Measurements from ENCODE around the gene SHLD1.

The SHLD1 gene

GRCh38 chr20:5818346-5818681 lies 68.1 kb downstream of the SHLD1 start:
- no peak for DNase-seq (ENCODE audit: low read depth in 2 of 2)

- no peak for DNase-seq (ENCODE audit: low read depth in 2 of 2)
Measured at GRCh38 chr20:5820738-5821137, 70.5 kb downstream of the SHLD1 start.

GRCh38 chr20:5821627-5822215 lies 71.5 kb downstream of the SHLD1 start:
- no peak for DNase-seq (ENCODE audit: low read depth in 2 of 2)

GRCh38 chr20:5822569-5822968 lies 72.4 kb downstream of the SHLD1 start:
- DNase-seq (ENCODE audit: low read depth in 2 of 2) = no peak

GRCh38 chr20:5825130-5825719 lies 75.0 kb downstream of the SHLD1 start:
- DNase-seq (ENCODE audit: low read depth in 2 of 2) = no peak

GRCh38 chr20:5827098-5827853 lies 77.1 kb downstream of the SHLD1 start:
- DNase-seq (ENCODE audit: low read depth in 2 of 2) = no peak

- DNase-seq (ENCODE audit: low read depth in 2 of 2) = no peak
Measured at GRCh38 chr20:5827861-5828260, 77.7 kb downstream of the SHLD1 start.

- DNase-seq (ENCODE audit: low read depth in 2 of 2) = no peak
Measured at GRCh38 chr20:5829241-5829809, 79.1 kb downstream of the SHLD1 start.

- DNase-seq (ENCODE audit: low read depth in 2 of 2) = no peak
Measured at GRCh38 chr20:5831539-5832237, 81.5 kb downstream of the SHLD1 start.

- no peak for DNase-seq (ENCODE audit: low read depth in 2 of 2)
Measured at GRCh38 chr20:5833309-5833941, 83.2 kb downstream of the SHLD1 start.

GRCh38 chr20:5834436-5835005 lies 84.3 kb downstream of the SHLD1 start:
- DNase-seq (ENCODE audit: low read depth in 2 of 2) = no peak

GRCh38 chr20:5835321-5835821 lies 85.2 kb downstream of the SHLD1 start:
- DNase-seq (ENCODE audit: low read depth in 2 of 2) = no peak

GRCh38 chr20:5835871-5836270 lies 85.7 kb downstream of the SHLD1 start:
- no peak for DNase-seq (ENCODE audit: low read depth in 2 of 2)

- DNase-seq (ENCODE audit: low read depth in 2 of 2) = no peak
Measured at GRCh38 chr20:5836569-5836968, 86.4 kb downstream of the SHLD1 start.

GRCh38 chr20:5840411-5841002 lies 90.3 kb downstream of the SHLD1 start:
- no peak for DNase-seq (ENCODE audit: low read depth in 2 of 2)

GRCh38 chr20:5841522-5841921 lies 91.3 kb downstream of the SHLD1 start:
- DNase-seq (ENCODE audit: low read depth in 2 of 2) = no peak

GRCh38 chr20:5842465-5842864 lies 92.3 kb downstream of the SHLD1 start:
- no peak for DNase-seq (ENCODE audit: low read depth in 2 of 2)

GRCh38 chr20:5843054-5843592 lies 92.9 kb downstream of the SHLD1 start:
- DNase-seq (ENCODE audit: low read depth in 2 of 2) = no peak

- DNase-seq (ENCODE audit: low read depth in 2 of 2) = peak; percentile 76 to 79
Measured at GRCh38 chr20:5844063-5844681, 94.0 kb downstream of the SHLD1 start.

All from stimulated activated CD8-positive, alpha-beta memory T cell treated with anti-CD3 and anti-CD28 coated beads, Interleukin-15, amount 100 ng/mL, for 48 hours (primary cell).